ENCODE results near the gene DSTYK.

DNA sequence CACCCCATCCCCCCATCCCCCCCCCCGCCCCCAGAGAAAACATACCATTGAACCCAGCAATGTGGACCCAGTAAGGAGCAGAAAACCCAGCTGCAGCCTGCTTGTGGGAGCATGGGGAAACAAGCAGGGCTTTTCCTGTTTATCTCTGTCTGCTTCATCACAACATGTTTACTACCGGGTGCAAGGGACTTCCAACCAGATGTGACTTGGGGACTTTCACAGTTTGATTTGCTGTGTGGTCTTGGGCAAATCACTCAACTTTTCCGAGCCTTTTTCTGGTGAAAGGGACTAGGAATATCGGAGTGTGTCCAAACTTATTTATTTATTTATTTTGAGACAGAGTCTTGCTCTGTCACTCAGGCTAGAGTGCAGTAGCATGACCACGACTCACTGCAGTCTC is 19.5 kb upstream of the DSTYK start:
- TF ChIP-seq CTCF (IDR thresholded peaks at IDR 0.05) (no peak), POLR2A (IDR thresholded peaks at IDR 0.05) (no peak)
